Esophagus squamous epithelium (tissue), 5 donors: ENCODE data around the gene EOGT. TPM values are rescaled to one million over a fixed set of nuclear protein-coding genes. Genes with fewer than 3 reads are reported as not detected.

Source experiments
- DNase-seq: peaks from one replicate; lab custom pipeline; 2025; lab: John Stamatoyannopoulos, UW
- H3K27ac ChIP-seq, 4 donors: fragments of 200-600 bp; sonication (generic); one replicate each; pipeline ENCODE4 v1.5.1; 2016 to 2019; ENCODE audit warnings: mild to moderate bottlenecking in 1 of 4
- H3K27me3 ChIP-seq, 4 donors: fragments of 200-600 bp; sonication (generic); 1 replicate in 3 of 4; 2 replicates in 1 of 4; pipeline versions ENCODE4 v1.5.1 to v1.6.0; 2017 to 2021; ENCODE audit warnings: antibody characterized with exemption in 1 of 4
- H3K36me3 ChIP-seq, 3 donors: fragments of 200-600 bp; sonication (generic); one replicate each; pipeline ENCODE4 v1.5.1; 2016 to 2019
- H3K4me1 ChIP-seq, 3 donors: fragments of 200-600 bp; sonication (generic); one replicate each; pipeline ENCODE4 v1.5.1; 2017 to 2019
- H3K4me3 ChIP-seq, 4 donors: fragments of 200-600 bp; sonication (generic); 1 replicate in 3 of 4; 2 replicates in 1 of 4; pipeline ENCODE4 v1.5.1; 2016 to 2019; ENCODE audit warnings: mild to moderate bottlenecking in 2 of 4, moderate library complexity in 1 of 4
- H3K9me3 ChIP-seq, 3 donors: fragments of 200-600 bp; sonication (generic); one replicate each; pipeline ENCODE4 v1.5.1; 2016 to 2019
- POLR2A ChIP-seq, 4 donors: fragments of 450-650 bp; IDR thresholded peaks; one replicate each; pipeline ENCODE4 v1.6.1; 2017; ENCODE audit warnings: antibody characterized with exemption in 4 of 4, mild to moderate bottlenecking in 4 of 4, moderate library complexity in 3 of 4
- WGBS, 2 donors: methylation state at CpG; one replicate each; pipeline ENCODE4 v1.1.5; 2018; 5-methylcytosine and 5-hydroxymethylcytosine counted together
- intact Hi-C: fragments of 100-400 bp; cut with DNase I; formaldehyde crosslinking; loops from one replicate; pipeline ENCODE4 v1.15.0; 2022
- total RNA-seq, 4 donors: library from RNA; depleted of rRNA; stranded (reverse); fragments of >200 nt; gene quantifications; one replicate each; pipeline ENCODE4 v1.1.0, GENCODE V29; 2016
- TF ChIP-seq, protein P1 (sequence below), 6 experiments: fragments of 450-650 bp in 4 of 6; fragments of 200-600 bp in 2 of 6; sonication (generic) in 2 of 6; IDR thresholded peaks; one replicate each; pipeline ENCODE4 v1.5.1; 2016 to 2019; ENCODE audit warnings: antibody characterized with exemption in 6 of 6, mild to moderate bottlenecking in 4 of 6, moderate library complexity in 4 of 6
- donor health status: DM: yes; HTN: yes; CAD: no.

EOGT gene
- total RNA-seq, 4 donors from 2014 or later: 8.3 to 47.3 (median 20.4) TPM

DNA sequence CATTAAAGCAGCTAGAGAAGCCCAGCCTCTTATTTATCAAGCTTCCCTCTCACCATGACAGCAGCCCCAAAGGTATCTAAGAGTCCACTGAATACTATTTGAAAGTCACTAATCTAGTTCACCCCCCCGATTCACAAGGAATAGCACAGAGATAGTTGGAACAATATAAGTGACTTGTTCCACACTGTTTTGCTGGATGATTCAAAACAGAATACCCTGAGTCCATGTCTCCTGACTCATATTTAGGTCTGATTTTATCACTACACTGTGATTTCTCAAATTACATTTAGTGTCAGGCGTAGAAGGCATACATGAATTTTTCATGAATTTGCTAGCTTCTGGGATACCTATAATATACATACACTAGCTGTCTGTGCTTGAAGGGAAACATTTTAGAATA is 18.7 kb upstream of the EOGT start:
- DNase-seq: no peak
- no peaks in the 10 kb centered on the region for H3K27me3 ChIP-seq
- no peak overlapping the region for H3K4me3 ChIP-seq
- H3K4me1 ChIP-seq: no peaks in the 10 kb centered on the region
- intact Hi-C loops: no loop called here
- H3K9me3 ChIP-seq: no peaks in the 10 kb centered on the region
- no peak for TF ChIP-seq POLR2A (IDR thresholded peaks at IDR 0.05)
- TF ChIP-seq, protein P1, sequence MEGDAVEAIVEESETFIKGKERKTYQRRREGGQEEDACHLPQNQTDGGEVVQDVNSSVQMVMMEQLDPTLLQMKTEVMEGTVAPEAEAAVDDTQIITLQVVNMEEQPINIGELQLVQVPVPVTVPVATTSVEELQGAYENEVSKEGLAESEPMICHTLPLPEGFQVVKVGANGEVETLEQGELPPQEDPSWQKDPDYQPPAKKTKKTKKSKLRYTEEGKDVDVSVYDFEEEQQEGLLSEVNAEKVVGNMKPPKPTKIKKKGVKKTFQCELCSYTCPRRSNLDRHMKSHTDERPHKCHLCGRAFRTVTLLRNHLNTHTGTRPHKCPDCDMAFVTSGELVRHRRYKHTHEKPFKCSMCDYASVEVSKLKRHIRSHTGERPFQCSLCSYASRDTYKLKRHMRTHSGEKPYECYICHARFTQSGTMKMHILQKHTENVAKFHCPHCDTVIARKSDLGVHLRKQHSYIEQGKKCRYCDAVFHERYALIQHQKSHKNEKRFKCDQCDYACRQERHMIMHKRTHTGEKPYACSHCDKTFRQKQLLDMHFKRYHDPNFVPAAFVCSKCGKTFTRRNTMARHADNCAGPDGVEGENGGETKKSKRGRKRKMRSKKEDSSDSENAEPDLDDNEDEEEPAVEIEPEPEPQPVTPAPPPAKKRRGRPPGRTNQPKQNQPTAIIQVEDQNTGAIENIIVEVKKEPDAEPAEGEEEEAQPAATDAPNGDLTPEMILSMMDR (IDR thresholded peaks at IDR 0.05): no peak
- H3K27ac ChIP-seq: no peak overlapping the region
- H3K36me3 ChIP-seq: peaks cover 9 to 100% (median 43%) of the 10 kb centered on the region in 3 donors
- WGBS, 2 donors: 83 to 94% methylated on average over 2 of the region's 2 CpGs

DNA sequence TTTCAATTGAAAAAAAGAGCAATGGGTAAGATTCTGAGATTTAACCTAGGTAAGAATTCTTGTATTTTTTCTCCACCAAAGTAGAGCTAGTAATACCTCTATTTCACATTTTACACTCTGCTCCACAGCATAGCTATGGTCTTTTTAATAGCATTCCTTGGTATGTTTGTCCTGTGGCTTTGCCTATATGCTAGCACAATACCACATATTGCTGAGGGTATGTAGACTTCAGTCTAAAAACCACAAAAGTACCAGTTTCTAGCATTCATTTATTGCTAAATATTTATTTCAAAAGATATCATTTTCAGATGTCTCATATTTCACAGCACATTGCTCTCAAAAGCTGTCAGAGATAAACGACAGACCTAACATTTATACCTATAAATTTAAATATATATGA is 18.2 kb upstream of the EOGT start:
- DNase-seq: no peak
- H3K9me3 ChIP-seq: no peaks in the 10 kb centered on the region
- no peaks in the 10 kb centered on the region for H3K4me1 ChIP-seq
- H3K36me3 ChIP-seq: peaks cover 9 to 100% (median 42%) of the 10 kb centered on the region in 3 donors
- no peak overlapping the region for H3K4me3 ChIP-seq
- H3K27me3 ChIP-seq: no peaks in the 10 kb centered on the region
- no peak overlapping the region for H3K27ac ChIP-seq
- TF ChIP-seq POLR2A (IDR thresholded peaks at IDR 0.05): no peak
- TF ChIP-seq, protein P1 (IDR thresholded peaks at IDR 0.05): no peak
- 64% methylated on average over 1 of the region's 1 CpG for WGBS, 2 donors
- intact Hi-C loops: no loop called here

DNA sequence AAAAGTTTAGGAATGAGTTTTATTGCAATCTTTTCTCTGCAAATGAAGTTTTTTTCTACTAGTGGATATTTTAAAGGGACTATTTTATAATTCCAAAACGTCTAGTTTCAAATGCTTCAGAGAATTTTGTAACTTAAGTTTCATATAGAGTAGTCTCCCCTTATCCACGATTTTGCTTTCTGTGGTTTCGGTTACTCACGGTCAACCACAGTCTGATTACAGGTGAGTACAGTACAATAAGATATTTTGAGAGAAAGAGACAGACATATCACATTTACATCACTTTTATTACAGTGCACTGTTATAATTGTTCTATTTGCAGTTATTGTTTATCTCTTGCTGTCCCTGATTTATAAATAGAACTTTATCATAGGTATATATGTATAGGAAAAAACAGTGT is 7.4 kb upstream of the EOGT start:
- Histone ChIP-seq H3K27ac (no peak overlapping the region), H3K36me3 (peaks cover 0 to 67% (median 15%) of the 10 kb centered on the region in 3 donors), H3K4me1 (no peaks in the 10 kb centered on the region), H3K27me3 (no peaks in the 10 kb centered on the region), H3K4me3 (no peak overlapping the region), H3K9me3 (no peaks in the 10 kb centered on the region)
- WGBS, 2 donors: 66 to 70% methylated on average over 4 of the region's 4 CpGs
- no peak for DNase-seq
- intact Hi-C loops: no loop called here
- no peak for TF ChIP-seq POLR2A (IDR thresholded peaks at IDR 0.05)
- TF ChIP-seq, protein P1 (IDR thresholded peaks at IDR 0.05): no peak

DNA sequence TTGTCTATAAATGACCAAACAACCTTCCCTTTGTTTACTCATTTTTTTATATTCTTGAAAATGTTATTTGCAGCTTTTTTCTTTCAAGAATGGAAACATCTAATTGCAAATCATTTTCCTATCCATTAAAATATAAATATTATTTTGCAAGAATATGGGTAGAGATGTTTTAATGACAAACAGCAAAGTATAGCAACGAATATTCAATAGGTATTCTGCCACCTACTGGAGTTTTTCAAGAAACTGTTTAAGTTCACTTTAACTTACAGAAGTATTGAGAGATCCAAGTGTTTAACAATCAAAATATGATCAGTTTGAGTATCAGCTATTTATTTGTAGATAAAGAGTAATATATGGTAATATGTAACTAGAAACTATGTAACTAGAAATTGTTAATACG is 6.9 kb upstream of the EOGT start:
- no peaks in the 10 kb centered on the region for H3K27me3 ChIP-seq
- TF ChIP-seq, protein P1 (IDR thresholded peaks at IDR 0.05): peak in 1 of 6 experiments; percentile 9
- no peak for TF ChIP-seq POLR2A (IDR thresholded peaks at IDR 0.05)
- H3K4me1 ChIP-seq: no peaks in the 10 kb centered on the region
- H3K4me3 ChIP-seq: no peak overlapping the region
- H3K36me3 ChIP-seq: peaks cover 0 to 63% (median 11%) of the 10 kb centered on the region in 3 donors
- H3K9me3 ChIP-seq: no peaks in the 10 kb centered on the region
- intact Hi-C loops: no loop called here
- no peak for DNase-seq
- H3K27ac ChIP-seq: no peak overlapping the region
- WGBS, 2 donors: 38 to 39% methylated on average over 2 of the region's 2 CpGs

DNA sequence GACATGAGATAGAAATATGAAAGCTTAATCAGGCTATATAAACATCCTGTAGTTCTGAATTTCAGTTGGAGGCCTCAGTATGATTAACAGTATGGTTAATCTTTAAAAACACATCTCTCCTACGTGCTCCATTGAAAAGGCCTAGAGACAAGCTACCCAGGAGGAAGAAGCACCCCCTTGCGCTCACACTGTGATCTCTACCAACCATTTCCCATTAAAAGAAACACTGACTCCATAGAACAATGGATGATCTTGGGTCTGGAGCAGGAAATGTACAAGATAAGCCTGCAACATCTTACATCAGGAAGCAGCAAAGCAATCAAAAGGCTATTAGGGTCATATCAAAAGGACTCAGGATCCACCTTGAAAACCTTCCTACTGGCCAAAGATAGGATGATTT is 3.4 kb upstream of the EOGT start:
- H3K27me3 ChIP-seq: no peaks in the 10 kb centered on the region
- DNase-seq: no peak
- 90 to 100% methylated on average over 2 of the region's 2 CpGs for WGBS, 2 donors
- no peak overlapping the region for H3K4me3 ChIP-seq
- no peak overlapping the region for H3K27ac ChIP-seq
- peaks cover 0 to 28% (median 0%) of the 10 kb centered on the region in 3 donors for H3K36me3 ChIP-seq
- H3K9me3 ChIP-seq: no peaks in the 10 kb centered on the region
- TF ChIP-seq, protein P1 (IDR thresholded peaks at IDR 0.05): no peak
- no peak for TF ChIP-seq POLR2A (IDR thresholded peaks at IDR 0.05)
- peaks cover 3 to 26% (median 13%) of the 10 kb centered on the region in 3 donors for H3K4me1 ChIP-seq
- intact Hi-C loops: no loop called here
